ENCODE results near the gene SLC30A7.

SLC30A7 gene

GRCh38 chr1:100979631-100980030 is 83.7 kb downstream of the SLC30A7 start:
- Histone ChIP-seq H3K4me2 (ENCODE audit: low read length) (no peak overlapping the region), H3K79me2 (ENCODE audit: low read length) (no peaks in the 10 kb centered on the region), H4K20me1 (ENCODE audit: insufficient read depth, low read length) (no peaks in the 10 kb centered on the region), H3K36me3 (replicated peaks; ENCODE audit: low read depth, low read length) (peaks cover 4% of the 10 kb centered on the region), H3K4me3 (ENCODE audit: low read length) (no peak overlapping the region), H3K9me3 (ENCODE audit: insufficient read depth, low read length) (no peaks in the 10 kb centered on the region), H3K27me3 (ENCODE audit: low read depth, low read length) (no peaks in the 10 kb centered on the region), H3K9ac (ENCODE audit: low read length) (no peak overlapping the region), H2AFZ (ENCODE audit: low read depth, low read length) (no peak overlapping the region), H3K4me1 (ENCODE audit: low read length) (no peaks in the 10 kb centered on the region), H3K27ac (ENCODE audit: low read length) (no peak overlapping the region)
- TF ChIP-seq EZH2phosphoT487 (IDR thresholded peaks at IDR 0.05; ENCODE audit: low read depth) = no peak
- no peak for TF ChIP-seq CTCF (IDR thresholded peaks at IDR 0.05; ENCODE audit: low read depth, low read length)

- no peaks in the 10 kb centered on the region for H3K4me1 ChIP-seq (ENCODE audit: low read length)
- H3K4me3 ChIP-seq (ENCODE audit: low read length) = no peak overlapping the region
- no peaks in the 10 kb centered on the region for H3K9me3 ChIP-seq (ENCODE audit: insufficient read depth, low read length)
- no peak overlapping the region for H3K27ac ChIP-seq (ENCODE audit: low read length)
- TF ChIP-seq EZH2phosphoT487 (IDR thresholded peaks at IDR 0.05; ENCODE audit: low read depth) (no peak), CTCF (IDR thresholded peaks at IDR 0.05; ENCODE audit: low read depth, low read length) (no peak)
- H2AFZ ChIP-seq (ENCODE audit: low read depth, low read length) = no peak overlapping the region
- H3K36me3 ChIP-seq (replicated peaks; ENCODE audit: low read depth, low read length) = peaks cover under 1% of the 10 kb centered on the region
- H4K20me1 ChIP-seq (ENCODE audit: insufficient read depth, low read length) = no peaks in the 10 kb centered on the region
- H3K79me2 ChIP-seq (ENCODE audit: low read length) = no peaks in the 10 kb centered on the region
- H3K27me3 ChIP-seq (ENCODE audit: low read depth, low read length) = no peaks in the 10 kb centered on the region
- H3K4me2 ChIP-seq (ENCODE audit: low read length) = no peak overlapping the region
- no peak overlapping the region for H3K9ac ChIP-seq (ENCODE audit: low read length)
These were observed 86.9 kb downstream of the SLC30A7 start for GRCh38 chr1:100982793-100983192.

- no peak overlapping the region for H3K27ac ChIP-seq (ENCODE audit: low read length)
- H3K36me3 ChIP-seq (replicated peaks; ENCODE audit: low read depth, low read length) = peaks cover 10% of the 10 kb centered on the region
- H3K27me3 ChIP-seq (ENCODE audit: low read depth, low read length) = no peaks in the 10 kb centered on the region
These were observed 92.2 kb downstream of the SLC30A7 start for GRCh38 chr1:100988121-100988520.

GRCh38 chr1:100989306-100990077 is 93.6 kb downstream of the SLC30A7 start:
- no peak overlapping the region for H2AFZ ChIP-seq (ENCODE audit: low read depth, low read length)
- H3K27ac ChIP-seq (ENCODE audit: low read length) = no peak overlapping the region
- H3K27me3 ChIP-seq (ENCODE audit: low read depth, low read length) = no peaks in the 10 kb centered on the region
- H3K4me2 ChIP-seq (ENCODE audit: low read length) = no peak overlapping the region
- no peak for TF ChIP-seq EZH2phosphoT487 (IDR thresholded peaks at IDR 0.05; ENCODE audit: low read depth)
- TF ChIP-seq CTCF (IDR thresholded peaks at IDR 0.05; ENCODE audit: low read depth, low read length) = no peak
- H3K9ac ChIP-seq (ENCODE audit: low read length) = no peak overlapping the region
- no peaks in the 10 kb centered on the region for H3K4me1 ChIP-seq (ENCODE audit: low read length)
- no peaks in the 10 kb centered on the region for H3K9me3 ChIP-seq (ENCODE audit: insufficient read depth, low read length)
- H4K20me1 ChIP-seq (ENCODE audit: insufficient read depth, low read length) = no peaks in the 10 kb centered on the region
- no peaks in the 10 kb centered on the region for H3K79me2 ChIP-seq (ENCODE audit: low read length)
- no peak overlapping the region for H3K4me3 ChIP-seq (ENCODE audit: low read length)
- peaks cover 10% of the 10 kb centered on the region for H3K36me3 ChIP-seq (replicated peaks; ENCODE audit: low read depth, low read length)

More at GRCh38 chr1:100988121-100988520, 92.2 kb downstream of the SLC30A7 start:
- no peak overlapping the region for H3K4me3 ChIP-seq (ENCODE audit: low read length)
- no peak overlapping the region for H3K4me2 ChIP-seq (ENCODE audit: low read length)
- no peak overlapping the region for H2AFZ ChIP-seq (ENCODE audit: low read depth, low read length)
- no peaks in the 10 kb centered on the region for H3K4me1 ChIP-seq (ENCODE audit: low read length)
- H3K79me2 ChIP-seq (ENCODE audit: low read length) = no peaks in the 10 kb centered on the region
- H3K9me3 ChIP-seq (ENCODE audit: insufficient read depth, low read length) = no peaks in the 10 kb centered on the region
- H4K20me1 ChIP-seq (ENCODE audit: insufficient read depth, low read length) = no peaks in the 10 kb centered on the region
- H3K9ac ChIP-seq (ENCODE audit: low read length) = no peak overlapping the region
- no peak for TF ChIP-seq CTCF (IDR thresholded peaks at IDR 0.05; ENCODE audit: low read depth, low read length)
- TF ChIP-seq EZH2phosphoT487 (IDR thresholded peaks at IDR 0.05; ENCODE audit: low read depth) = no peak
